Panc1 (cell line): ENCODE results near the gene CNIH1. TPM values are rescaled to one million over a fixed set of nuclear protein-coding genes. Genes with fewer than 3 reads are reported as not detected.

ENCODE experiments used
- ATAC-seq: fragments of 200-7000 bp; cut with Tn5 transposase; 2 replicates; pipeline ENCODE4 v1.9.1; 2020; ENCODE audit warnings: mild to moderate bottlenecking, moderate library complexity
- BruUV-seq: library from RNA; stranded (reverse); fragments of 400-500 nt; replicated peaks from 2 replicates; lab custom pipeline; 2021; lab: Mats Ljungman, UMichigan
- CTCF ChIA-PET: fragments of 300-600 bp; sonication (Branson Sonifier 250); formaldehyde crosslinking; loops from one replicate; lab custom pipeline; 2022; ENCODE audit warnings: antibody characterized with exemption; lab: Charles Lee
- POLR2A ChIA-PET: fragments of 300-600 bp; sonication (Branson Sonifier 250); formaldehyde crosslinking; loops from one replicate; lab custom pipeline; 2022; ENCODE audit warnings: antibody characterized with exemption; lab: Charles Lee
- DNase-seq: peaks from one replicate; pipeline ENCODE4 v3.0.0-alpha.2; 2010; ENCODE audit warnings: low read depth, low spot score
- H3K27ac ChIP-seq: 2 replicates; pipeline ENCODE4 v1.5.1; 2011; ENCODE audit warnings: mild to moderate bottlenecking, low read length, inconsistent platforms
- H3K27me3 ChIP-seq: fragments of 200-500 bp; sonication (Bioruptor generic); 2 replicates; pipeline ENCODE4 v1.6.0; 2014; ENCODE audit warnings: low read length, inconsistent platforms; ENCODE audit not compliant: control insufficient read depth, insufficient read depth
- H3K36me3 ChIP-seq: fragments of 200-500 bp; sonication (Bioruptor generic); 2 replicates; pipeline ENCODE4 v1.5.1; 2014; ENCODE audit warnings: inconsistent platforms, mild to moderate bottlenecking, low read length, moderate library complexity; ENCODE audit not compliant: control insufficient read depth, insufficient read depth
- H3K4me1 ChIP-seq: 2 replicates; pipeline ENCODE4 v1.5.1; 2011; ENCODE audit warnings: inconsistent platforms, mild to moderate bottlenecking, low read length, moderate library complexity; ENCODE audit not compliant: control insufficient read depth, insufficient read depth
- H3K4me3 ChIP-seq, 2 experiments: 2 replicates each; pipeline ENCODE4 v1.5.1; 2011 to 2012; ENCODE audit warnings: low read depth in 2 of 2, low read length in 2 of 2, mild to moderate bottlenecking in 2 of 2, inconsistent platforms in 1 of 2, moderate library complexity in 1 of 2
- H3K9me3 ChIP-seq: fragments of 200-500 bp; sonication (Bioruptor generic); 2 replicates; pipeline ENCODE4 v1.5.1; 2014; ENCODE audit warnings: low read depth, mild to moderate bottlenecking, inconsistent platforms, low read length, moderate library complexity; ENCODE audit not compliant: control insufficient read depth, insufficient read depth
- POLR2AphosphoS5 ChIP-seq: IDR thresholded peaks from 2 replicates; pipeline ENCODE4 v1.6.1; 2012; ENCODE audit warnings: mild to moderate bottlenecking, low read depth, low read length, moderate library complexity
- SIN3A ChIP-seq: IDR thresholded peaks from 2 replicates; pipeline ENCODE4 v1.6.1; 2012; ENCODE audit warnings: low read depth, mild to moderate bottlenecking, low read length, moderate library complexity, borderline replicate concordance; ENCODE audit not compliant: insufficient read depth
- TCF7L2 ChIP-seq: IDR thresholded peaks from 2 replicates; pipeline ENCODE4 v1.6.1; 2011; ENCODE audit warnings: mild to moderate bottlenecking, low read depth, low read length, inconsistent platforms
- in situ Hi-C: cut with HindIII; loops from 2 replicates; pipeline ENCODE4 v1.10.0; 2016; ENCODE audit warnings: low sequenced_read_pairs, low pct_unique_long_range_greater_than_20kb
- intact Hi-C: fragments of 100-400 bp; cut with micrococcal nuclease; formaldehyde crosslinking; loops from one replicate; pipeline ENCODE4 v1.10.0; 2022; ENCODE audit not compliant: unreplicated experiment
- total RNA-seq: library from RNA; stranded (reverse); gene quantifications from one replicate; pipeline ENCODE4 v1.2.1, GENCODE V29; 2021; ENCODE audit not compliant: unreplicated experiment
- TF ChIP-seq, protein P1 (sequence below): fragments of 450-650 bp; IDR thresholded peaks from 2 replicates; pipeline ENCODE4 v1.5.1; 2017; ENCODE audit warnings: mild to moderate bottlenecking
- TF ChIP-seq, protein P2 (sequence below), 2 experiments: IDR thresholded peaks; 2 replicates each; pipeline ENCODE4 v1.6.1; 2011 to 2012; ENCODE audit warnings: low read depth in 2 of 2, control low read depth in 1 of 2, low read length in 1 of 2, mild to moderate bottlenecking in 1 of 2, moderate library complexity in 1 of 2; ENCODE audit not compliant: insufficient read depth in 1 of 2

CNIH1 gene
- total RNA-seq, 1 experiment from 2014 or later, result 83.7 TPM

DNA sequence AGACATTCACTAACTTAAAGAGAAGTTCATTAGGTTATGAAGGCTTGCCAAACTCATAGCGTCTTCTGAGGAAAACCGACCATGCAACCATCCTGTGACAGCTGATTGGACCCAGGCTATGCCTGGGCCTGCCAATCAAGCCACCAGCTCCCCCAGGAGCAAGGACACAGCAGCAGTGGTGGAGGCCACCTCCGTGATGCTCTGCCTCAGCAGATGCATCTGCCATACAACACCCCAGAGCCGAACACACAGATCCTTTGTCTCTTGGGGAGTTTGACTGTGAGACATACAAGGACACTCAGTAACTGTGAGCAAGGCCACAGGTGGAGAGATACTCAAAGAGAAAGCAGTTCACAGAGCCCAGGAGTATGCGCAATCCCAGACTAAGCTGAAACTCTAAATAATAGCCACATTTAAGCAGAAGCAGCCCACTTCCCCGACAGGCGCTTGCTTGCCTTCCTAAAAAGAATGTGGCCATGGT is 10.0 kb upstream of the CNIH1 start:
- intact Hi-C loops, result no loop called here
- in situ Hi-C loops, result no loop called here
- ATAC-seq, result no peak
- Histone ChIP-seq H3K27me3 (no peaks in the 10 kb centered on the region), H3K9me3 (no peaks in the 10 kb centered on the region), H3K36me3 (no peaks in the 10 kb centered on the region), H3K4me1 (no peaks in the 10 kb centered on the region; the same call in 1 of the 2 replicates), H3K4me3 (no peak overlapping the region), H3K27ac (no peak overlapping the region)
- ChIA-PET CTCF (no interaction called here), POLR2A (no interaction called here)
- TF ChIP-seq TCF7L2 (no peak), POLR2AphosphoS5 (no peak), SIN3A (no peak)
- TF ChIP-seq, protein P1, sequence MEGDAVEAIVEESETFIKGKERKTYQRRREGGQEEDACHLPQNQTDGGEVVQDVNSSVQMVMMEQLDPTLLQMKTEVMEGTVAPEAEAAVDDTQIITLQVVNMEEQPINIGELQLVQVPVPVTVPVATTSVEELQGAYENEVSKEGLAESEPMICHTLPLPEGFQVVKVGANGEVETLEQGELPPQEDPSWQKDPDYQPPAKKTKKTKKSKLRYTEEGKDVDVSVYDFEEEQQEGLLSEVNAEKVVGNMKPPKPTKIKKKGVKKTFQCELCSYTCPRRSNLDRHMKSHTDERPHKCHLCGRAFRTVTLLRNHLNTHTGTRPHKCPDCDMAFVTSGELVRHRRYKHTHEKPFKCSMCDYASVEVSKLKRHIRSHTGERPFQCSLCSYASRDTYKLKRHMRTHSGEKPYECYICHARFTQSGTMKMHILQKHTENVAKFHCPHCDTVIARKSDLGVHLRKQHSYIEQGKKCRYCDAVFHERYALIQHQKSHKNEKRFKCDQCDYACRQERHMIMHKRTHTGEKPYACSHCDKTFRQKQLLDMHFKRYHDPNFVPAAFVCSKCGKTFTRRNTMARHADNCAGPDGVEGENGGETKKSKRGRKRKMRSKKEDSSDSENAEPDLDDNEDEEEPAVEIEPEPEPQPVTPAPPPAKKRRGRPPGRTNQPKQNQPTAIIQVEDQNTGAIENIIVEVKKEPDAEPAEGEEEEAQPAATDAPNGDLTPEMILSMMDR, result no peak
- TF ChIP-seq, protein P2, sequence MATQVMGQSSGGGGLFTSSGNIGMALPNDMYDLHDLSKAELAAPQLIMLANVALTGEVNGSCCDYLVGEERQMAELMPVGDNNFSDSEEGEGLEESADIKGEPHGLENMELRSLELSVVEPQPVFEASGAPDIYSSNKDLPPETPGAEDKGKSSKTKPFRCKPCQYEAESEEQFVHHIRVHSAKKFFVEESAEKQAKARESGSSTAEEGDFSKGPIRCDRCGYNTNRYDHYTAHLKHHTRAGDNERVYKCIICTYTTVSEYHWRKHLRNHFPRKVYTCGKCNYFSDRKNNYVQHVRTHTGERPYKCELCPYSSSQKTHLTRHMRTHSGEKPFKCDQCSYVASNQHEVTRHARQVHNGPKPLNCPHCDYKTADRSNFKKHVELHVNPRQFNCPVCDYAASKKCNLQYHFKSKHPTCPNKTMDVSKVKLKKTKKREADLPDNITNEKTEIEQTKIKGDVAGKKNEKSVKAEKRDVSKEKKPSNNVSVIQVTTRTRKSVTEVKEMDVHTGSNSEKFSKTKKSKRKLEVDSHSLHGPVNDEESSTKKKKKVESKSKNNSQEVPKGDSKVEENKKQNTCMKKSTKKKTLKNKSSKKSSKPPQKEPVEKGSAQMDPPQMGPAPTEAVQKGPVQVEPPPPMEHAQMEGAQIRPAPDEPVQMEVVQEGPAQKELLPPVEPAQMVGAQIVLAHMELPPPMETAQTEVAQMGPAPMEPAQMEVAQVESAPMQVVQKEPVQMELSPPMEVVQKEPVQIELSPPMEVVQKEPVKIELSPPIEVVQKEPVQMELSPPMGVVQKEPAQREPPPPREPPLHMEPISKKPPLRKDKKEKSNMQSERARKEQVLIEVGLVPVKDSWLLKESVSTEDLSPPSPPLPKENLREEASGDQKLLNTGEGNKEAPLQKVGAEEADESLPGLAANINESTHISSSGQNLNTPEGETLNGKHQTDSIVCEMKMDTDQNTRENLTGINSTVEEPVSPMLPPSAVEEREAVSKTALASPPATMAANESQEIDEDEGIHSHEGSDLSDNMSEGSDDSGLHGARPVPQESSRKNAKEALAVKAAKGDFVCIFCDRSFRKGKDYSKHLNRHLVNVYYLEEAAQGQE (IDR thresholded peaks at IDR 0.05; ENCODE audit: insufficient read depth in 1 of 2, low read depth in 2 of 2, low read length in 1 of 2), result no peak
- DNase-seq, result no peak
- BruUV-seq, result no TSS peak

DNA sequence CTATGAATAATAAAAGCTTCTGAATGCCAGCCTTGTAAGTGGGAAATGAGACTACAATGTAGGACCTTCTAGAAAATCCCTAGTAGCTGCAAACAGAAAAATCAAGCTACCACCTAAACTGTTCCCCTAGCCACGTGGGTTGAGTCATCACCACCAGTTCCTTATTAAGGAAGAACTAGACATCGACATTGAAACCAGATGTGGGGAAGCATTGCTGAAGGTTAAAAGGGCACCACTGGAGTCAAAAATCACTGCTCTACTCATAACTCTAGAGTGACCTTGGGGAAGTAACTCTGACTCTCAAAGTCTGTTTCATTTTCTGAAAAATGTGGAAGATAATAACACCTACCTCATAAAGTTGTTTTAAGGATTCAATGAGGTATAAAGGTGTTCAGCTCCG is 9.4 kb upstream of the CNIH1 start:
- Histone ChIP-seq H3K9me3 (no peaks in the 10 kb centered on the region), H3K27ac (no peak overlapping the region), H3K27me3 (no peaks in the 10 kb centered on the region), H3K36me3 (no peaks in the 10 kb centered on the region), H3K4me1 (no peaks in the 10 kb centered on the region; the same call in 1 of the 2 replicates), H3K4me3 (no peak overlapping the region)
- BruUV-seq, result no TSS peak
- ATAC-seq, result no peak
- in situ Hi-C loops (no loop called here), intact Hi-C loops (no loop called here)
- TF ChIP-seq POLR2AphosphoS5 (no peak), TCF7L2 (no peak), SIN3A (no peak)
- TF ChIP-seq, protein P1, result no peak
- TF ChIP-seq, protein P2 (IDR thresholded peaks at IDR 0.05; ENCODE audit: insufficient read depth in 1 of 2, low read depth in 2 of 2, low read length in 1 of 2), result no peak
- POLR2A ChIA-PET, result no interaction called here
- CTCF ChIA-PET, result no interaction called here
- DNase-seq, result no peak
